BE2C (cell line): ENCODE results near the gene QRICH1.

ENCODE experiments used
- DNase-seq: peaks from one replicate; pipeline ENCODE4 v3.0.0-alpha.2; 2020
- H3K27me3 ChIP-seq: fragments of 250-450 bp; sonication (Bioruptor Pico); 2 replicates; pipeline ENCODE4 v1.5.1; 2020; ENCODE audit warnings: mild to moderate bottlenecking
- H3K36me3 ChIP-seq: fragments of 250-450 bp; sonication (Bioruptor Pico); 2 replicates; pipeline ENCODE4 v1.5.1; 2020; ENCODE audit warnings: mild to moderate bottlenecking
- H3K4me1 ChIP-seq: fragments of 250-450 bp; sonication (Bioruptor Pico); 2 replicates; pipeline ENCODE4 v1.5.1; 2020
- H3K4me3 ChIP-seq: 2 replicates; pipeline ENCODE4 v1.5.1; 2011; ENCODE audit warnings: low read depth, low read length
- H3K9me3 ChIP-seq: fragments of 250-450 bp; sonication (Bioruptor Pico); 2 replicates; pipeline ENCODE4 v1.5.1; 2020
- CTCF ChIP-seq: IDR thresholded peaks from 2 replicates; pipeline ENCODE4 v1.5.1; 2012; ENCODE audit warnings: mild to moderate bottlenecking, low read depth, low read length

The QRICH1 gene

DNA sequence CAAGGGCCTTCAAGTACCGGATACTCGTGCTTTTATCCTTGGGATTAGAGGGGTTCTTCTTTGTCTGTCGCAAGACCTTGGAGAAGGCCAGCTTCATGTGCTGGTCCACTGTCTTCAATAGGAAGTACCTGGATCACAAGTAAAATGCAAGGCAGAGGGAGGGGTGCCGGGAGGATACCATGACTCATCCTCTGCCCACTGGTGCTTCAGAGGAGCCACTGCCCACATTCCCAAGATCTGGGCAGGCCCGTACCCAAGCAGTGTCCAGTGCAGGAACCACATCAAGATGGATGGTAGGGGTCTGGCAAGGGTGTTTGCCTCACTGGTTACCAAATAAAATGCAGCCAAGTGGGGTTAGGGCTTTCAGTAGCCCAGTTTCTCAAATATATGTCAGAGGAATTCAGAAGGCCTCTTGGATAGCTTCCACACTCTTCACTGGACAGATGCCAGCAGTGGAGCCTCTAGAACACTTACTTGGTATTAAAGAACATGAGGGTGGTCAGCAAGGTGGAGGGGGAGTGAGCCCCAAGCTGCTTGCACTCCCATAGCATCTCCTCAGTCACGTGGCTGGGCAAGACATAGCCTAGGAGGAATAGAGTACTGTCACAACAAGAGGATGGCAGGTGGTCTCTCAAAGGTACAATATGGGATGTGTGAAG is 61.1 kb downstream of the QRICH1 start:
- Histone ChIP-seq H3K27me3 (no peaks in the 10 kb centered on the region), H3K36me3 (peaks cover 12% of the 10 kb centered on the region), H3K4me3 (no peak overlapping the region), H3K4me1 (no peaks in the 10 kb centered on the region), H3K9me3 (no peaks in the 10 kb centered on the region)
- no peak for TF ChIP-seq CTCF
- no peak for DNase-seq

DNA sequence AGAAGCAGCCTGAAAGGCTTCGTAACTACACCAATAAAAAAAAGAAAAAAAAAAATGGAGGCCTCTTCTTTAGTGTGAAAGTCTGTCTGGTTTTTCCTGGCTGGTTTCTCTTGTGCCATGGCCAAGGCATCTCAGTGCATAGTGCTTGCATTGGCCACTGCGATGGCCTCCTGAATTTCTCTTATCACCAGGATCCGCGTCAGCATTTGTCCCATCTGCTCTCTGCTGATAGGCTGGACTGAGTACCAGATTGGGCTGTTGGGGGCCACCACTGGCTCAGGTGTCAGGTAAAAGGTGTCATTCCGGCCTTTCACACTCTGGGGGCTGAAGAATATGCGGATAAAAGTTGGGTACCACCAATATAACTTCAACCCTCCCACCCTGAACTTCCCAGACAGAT is 63.5 kb downstream of the QRICH1 start:
- DNase-seq, result no peak
- Histone ChIP-seq H3K4me1 (no peaks in the 10 kb centered on the region), H3K4me3 (no peak overlapping the region), H3K36me3 (peaks cover 21% of the 10 kb centered on the region), H3K9me3 (no peaks in the 10 kb centered on the region), H3K27me3 (no peaks in the 10 kb centered on the region)
- no peak for TF ChIP-seq CTCF

- Histone ChIP-seq H3K4me1 (no peaks in the 10 kb centered on the region), H3K27me3 (no peaks in the 10 kb centered on the region), H3K4me3 (no peak overlapping the region; the same call in 1 of the 2 replicates), H3K36me3 (peaks cover 29% of the 10 kb centered on the region), H3K9me3 (no peaks in the 10 kb centered on the region)
- no peak for DNase-seq
- TF ChIP-seq CTCF, result no peak
Observed at GRCh38 chr3:49029563-49029884, 64.3 kb downstream of the QRICH1 start.

GRCh38 chr3:49028673-49029562 is 65.0 kb downstream of the QRICH1 start, which contains the start of gene IMPDH2:
TSS of gene IMPDH2 (minus strand) at chr3:49029398. CDS start at chr3:49029350, 48 bp downstream.
- TF ChIP-seq CTCF, result no peak
- H3K9me3 ChIP-seq, result no peaks in the 10 kb centered on the region
- H3K4me3 ChIP-seq, result peak within 1 kb of the TSS; percentile 77
- peaks cover 33% of the 10 kb centered on the region for H3K36me3 ChIP-seq
- DNase-seq, result peak; percentile 88
- no peaks in the 10 kb centered on the region for H3K27me3 ChIP-seq
- no peaks in the 10 kb centered on the region for H3K4me1 ChIP-seq

- no peaks in the 10 kb centered on the region for H3K4me1 ChIP-seq
- TF ChIP-seq CTCF, result no peak
- peaks cover 36% of the 10 kb centered on the region for H3K36me3 ChIP-seq
- no peaks in the 10 kb centered on the region for H3K9me3 ChIP-seq
- peak overlapping the region; percentile 77 for H3K4me3 ChIP-seq
- no peaks in the 10 kb centered on the region for H3K27me3 ChIP-seq
- DNase-seq, result no peak
Observed at GRCh38 chr3:49028298-49028672, 65.6 kb downstream of the QRICH1 start.

DNA sequence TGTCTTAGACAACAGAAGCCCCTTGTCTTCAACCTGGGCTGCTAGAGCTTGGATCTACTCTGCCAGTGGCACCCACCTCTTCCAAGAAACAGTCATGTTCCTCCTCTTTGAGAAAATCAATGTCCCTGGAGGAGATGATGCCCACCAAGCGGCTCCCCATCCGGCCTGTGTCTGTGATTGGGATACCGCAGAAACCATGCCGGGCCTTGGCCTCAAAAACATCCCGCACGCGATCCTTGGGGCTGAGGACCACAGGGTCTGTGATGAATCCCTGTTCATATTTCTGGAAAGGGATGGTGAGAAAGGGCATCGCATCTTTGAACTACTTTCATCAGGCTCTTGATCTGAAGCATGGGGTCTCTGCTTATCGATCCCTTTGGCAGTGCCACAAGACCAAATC is 66.2 kb downstream of the QRICH1 start:
- TF ChIP-seq CTCF, result no peak
- no peak for DNase-seq
- H3K27me3 ChIP-seq, result no peaks in the 10 kb centered on the region
- H3K9me3 ChIP-seq, result no peaks in the 10 kb centered on the region
- no peak overlapping the region for H3K4me3 ChIP-seq
- H3K36me3 ChIP-seq, result peaks cover 40% of the 10 kb centered on the region
- H3K4me1 ChIP-seq, result no peaks in the 10 kb centered on the region
